Measurements from ENCODE around the gene FAM149B1.

GRCh38 chr10:73226663-73227062 is 58.7 kb downstream of the FAM149B1 start:
- TF ChIP-seq CTCF (IDR thresholded peaks at IDR 0.05) (no peak), POLR2A (IDR thresholded peaks at IDR 0.05) (no peak)

All from Peyer's patch (tissue), 4 donors.